SH-SY5Y (cell line): ENCODE results near the gene KCNJ5.

ENCODE experiments used
- GATA2 ChIP-seq: IDR thresholded peaks from 2 replicates; pipeline ENCODE4 v1.6.1; 2011; ENCODE audit warnings: mild to moderate bottlenecking, low read depth, low read length
- GATA3 ChIP-seq: IDR thresholded peaks from 2 replicates; pipeline ENCODE4 v1.6.1; 2011; ENCODE audit warnings: low read depth, mild to moderate bottlenecking, low read length, moderate library complexity

Gene KCNJ5

DNA sequence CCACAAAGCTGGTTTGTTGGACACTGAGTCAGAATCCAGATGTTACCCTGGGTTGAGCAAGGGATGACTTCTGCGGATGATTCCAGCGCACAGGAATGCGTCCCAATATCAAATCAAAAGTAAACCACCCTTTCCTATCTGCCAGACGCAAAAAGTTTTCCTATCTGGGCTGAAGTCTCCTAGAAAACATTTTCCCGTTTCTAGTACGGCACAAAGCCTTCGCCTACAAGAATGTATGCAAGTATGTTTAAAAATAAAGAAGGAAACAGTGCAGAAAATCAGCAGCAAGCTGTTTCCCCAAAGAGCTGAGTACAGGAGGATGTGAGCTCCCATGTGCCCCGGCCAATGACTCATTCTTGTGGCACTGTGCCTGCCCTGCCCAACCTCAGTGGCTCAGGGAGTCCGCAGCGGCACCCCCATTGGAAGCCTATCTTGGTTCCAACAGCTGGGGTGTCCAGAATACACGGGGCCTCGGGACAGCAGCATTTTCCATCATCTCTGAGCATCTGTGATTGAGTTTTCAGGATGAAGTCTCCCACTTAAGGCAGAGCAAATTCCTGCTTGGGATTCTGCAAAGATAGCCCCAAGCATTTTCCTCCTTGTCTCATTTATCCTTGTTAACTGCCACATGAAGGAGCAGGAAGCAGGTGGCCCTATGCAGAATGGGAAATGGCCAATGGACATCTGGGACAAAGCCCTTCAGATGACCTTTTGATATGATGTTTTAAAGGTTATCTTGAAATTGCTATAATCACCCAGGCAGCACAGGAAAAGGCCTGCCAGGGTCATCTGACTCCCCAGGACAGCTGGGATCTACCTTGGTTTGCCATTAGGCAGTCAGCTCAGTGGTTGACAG lies 17.5 kb downstream of the KCNJ5 start:
- TF ChIP-seq GATA3 (peak; percentile 37; the same call in 1 of the 2 replicates), GATA2 (peak; percentile 79)

DNA sequence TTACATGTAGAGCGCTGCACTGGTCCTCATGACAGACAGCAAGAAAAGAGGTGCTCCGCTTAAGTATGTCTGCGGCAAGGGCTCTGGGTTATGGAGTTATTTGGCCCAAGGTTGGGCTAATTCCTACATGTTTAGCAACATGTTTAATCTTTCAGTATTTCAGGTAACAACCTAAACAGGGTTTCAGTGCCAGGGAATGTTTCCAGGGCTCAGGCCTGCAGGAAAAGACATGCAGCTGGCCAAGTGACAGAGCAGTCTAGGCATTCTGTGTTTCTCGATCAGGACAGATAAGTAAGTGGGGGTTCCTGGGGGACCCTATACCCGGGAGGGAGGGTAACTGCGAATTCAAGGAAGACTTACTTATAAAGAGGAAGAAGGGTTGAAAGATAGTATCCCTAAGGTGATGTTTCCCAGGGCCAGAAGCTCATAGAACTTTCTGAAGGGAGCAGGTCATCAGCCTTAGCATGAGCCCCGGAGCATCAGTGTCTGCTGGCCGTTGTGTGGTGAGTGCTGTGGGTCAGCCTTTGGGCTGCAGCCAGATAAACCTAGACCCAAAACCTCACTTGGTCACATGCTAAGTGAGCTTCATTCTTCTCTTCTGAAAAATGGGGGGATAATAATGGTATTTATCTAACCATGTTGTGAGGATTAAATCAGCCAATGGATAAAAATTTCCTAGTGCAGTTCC lies 18.4 kb downstream of the KCNJ5 start:
- TF ChIP-seq GATA2 (no peak), GATA3 (no peak)

DNA sequence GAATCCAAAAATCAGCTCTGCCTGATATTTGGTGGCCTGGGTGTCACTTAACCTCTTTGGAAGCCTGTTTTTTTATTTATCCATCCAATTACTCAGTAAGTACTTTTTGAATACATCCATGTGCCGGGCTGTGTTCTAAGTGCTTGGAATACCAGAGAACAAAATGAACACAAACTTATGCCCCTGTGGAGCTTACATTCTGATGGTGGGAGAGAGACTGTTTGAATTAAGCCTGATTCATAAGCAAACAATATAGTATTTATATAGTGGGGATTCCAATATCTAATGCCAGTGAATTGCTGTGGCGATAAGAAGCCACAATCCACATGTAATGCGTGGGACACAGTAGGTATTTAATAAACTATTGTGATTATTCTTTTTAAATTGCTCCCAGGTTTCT lies 19.4 kb downstream of the KCNJ5 start:
- TF ChIP-seq GATA2 (no peak), GATA3 (no peak)

DNA sequence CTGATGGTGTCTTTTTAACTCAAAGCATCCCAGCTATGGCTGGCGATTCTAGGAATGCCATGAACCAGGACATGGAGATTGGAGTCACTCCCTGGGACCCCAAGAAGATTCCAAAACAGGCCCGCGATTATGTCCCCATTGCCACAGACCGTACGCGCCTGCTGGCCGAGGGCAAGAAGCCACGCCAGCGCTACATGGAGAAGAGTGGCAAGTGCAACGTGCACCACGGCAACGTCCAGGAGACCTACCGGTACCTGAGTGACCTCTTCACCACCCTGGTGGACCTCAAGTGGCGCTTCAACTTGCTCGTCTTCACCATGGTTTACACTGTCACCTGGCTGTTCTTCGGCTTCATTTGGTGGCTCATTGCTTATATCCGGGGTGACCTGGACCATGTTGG lies 20.1 kb downstream of the KCNJ5 start:
- TF ChIP-seq GATA2, result no peak
- no peak for TF ChIP-seq GATA3

DNA sequence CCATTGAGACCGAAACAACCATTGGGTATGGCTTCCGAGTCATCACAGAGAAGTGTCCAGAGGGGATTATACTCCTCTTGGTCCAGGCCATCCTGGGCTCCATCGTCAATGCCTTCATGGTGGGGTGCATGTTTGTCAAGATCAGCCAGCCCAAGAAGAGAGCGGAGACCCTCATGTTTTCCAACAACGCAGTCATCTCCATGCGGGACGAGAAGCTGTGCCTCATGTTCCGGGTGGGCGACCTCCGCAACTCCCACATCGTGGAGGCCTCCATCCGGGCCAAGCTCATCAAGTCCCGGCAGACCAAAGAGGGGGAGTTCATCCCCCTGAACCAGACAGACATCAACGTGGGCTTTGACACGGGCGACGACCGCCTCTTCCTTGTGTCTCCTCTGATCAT lies 20.5 kb downstream of the KCNJ5 start:
- no peak for TF ChIP-seq GATA3
- no peak for TF ChIP-seq GATA2

DNA sequence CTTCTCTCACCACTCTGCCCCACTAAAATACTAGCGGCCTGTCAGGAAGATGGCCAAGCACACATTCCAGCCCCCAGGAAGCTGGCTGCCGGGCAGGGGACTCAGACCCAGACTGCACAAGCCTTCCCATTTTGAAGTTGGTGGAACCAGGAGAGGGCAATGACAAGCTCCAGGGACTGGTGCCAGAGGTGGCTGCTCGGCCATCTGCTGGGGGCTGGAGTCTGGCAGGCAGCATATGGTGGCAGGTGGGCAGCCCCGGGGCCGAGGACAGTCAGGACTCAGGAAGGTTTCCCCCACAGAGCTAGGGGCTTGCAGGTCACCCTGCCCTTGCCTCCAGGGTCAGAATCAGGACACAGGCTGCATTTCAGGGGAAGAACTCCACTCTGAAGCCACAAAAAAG lies 22.6 kb downstream of the KCNJ5 start:
- TF ChIP-seq GATA3, result no peak

DNA sequence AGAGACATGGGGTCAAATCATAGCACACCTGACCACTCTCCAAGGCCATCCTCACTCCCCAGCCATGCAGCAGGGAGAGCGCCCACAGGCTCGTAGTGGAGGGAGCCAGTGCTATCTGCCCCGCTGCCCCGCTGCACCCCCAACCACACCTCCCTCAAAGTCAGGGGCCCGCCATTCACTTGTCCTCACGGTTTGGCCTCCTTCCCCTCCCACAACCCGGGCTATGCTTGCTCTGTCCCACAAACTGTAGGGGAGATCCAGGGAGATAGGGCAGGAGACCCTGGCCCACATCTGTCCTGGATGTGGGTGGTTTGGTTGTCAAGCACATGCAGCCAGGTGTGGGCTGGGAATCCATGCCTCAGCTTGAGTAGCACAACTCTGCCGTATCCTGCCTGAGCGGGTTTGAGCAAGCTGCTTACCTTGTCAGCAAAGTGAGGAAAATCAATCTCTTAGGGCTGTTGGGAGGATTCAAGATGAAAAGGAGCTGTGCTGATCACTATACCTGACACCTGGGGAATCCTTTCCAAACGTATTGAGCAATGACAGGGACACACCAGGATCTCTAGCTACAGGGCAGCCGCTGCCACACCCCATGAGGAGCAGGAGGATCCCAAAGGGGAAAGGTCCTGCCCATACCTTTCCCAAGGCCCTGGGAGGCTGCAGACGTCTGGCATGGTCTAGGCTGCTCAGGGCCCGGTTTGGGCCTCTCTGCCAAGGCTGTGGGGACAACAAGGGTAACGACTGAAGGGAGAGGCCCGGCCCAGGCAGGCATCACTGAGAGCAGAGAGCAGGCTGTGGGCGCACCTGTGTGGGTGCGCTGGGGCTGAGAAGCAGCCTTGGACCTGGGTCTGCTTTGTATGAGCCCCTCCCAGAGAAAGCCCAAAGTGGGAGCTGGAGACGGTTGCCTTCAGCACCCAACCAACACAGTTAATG lies 23.3 kb downstream of the KCNJ5 start:
- TF ChIP-seq GATA3, result no peak
- TF ChIP-seq GATA2, result no peak

DNA sequence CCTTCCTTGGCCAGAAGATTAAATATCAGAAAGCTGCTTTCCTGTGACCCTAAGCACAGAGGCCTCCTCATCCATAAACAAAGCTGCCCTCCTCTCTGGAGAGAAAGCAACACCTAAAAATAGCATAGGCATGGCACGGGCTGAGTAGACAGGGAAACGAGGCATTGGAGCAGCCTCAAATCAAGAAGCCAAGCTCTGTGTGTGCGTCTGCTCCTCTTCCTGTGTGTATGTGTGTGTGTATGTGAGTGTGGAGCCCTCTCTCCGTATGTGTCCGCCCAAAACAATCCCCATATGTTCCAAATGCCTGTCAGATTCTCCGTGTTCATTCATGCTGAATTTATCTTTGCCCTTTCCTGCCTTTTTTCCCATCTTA lies 24.0 kb downstream of the KCNJ5 start:
- TF ChIP-seq GATA2 (no peak), GATA3 (no peak)

DNA sequence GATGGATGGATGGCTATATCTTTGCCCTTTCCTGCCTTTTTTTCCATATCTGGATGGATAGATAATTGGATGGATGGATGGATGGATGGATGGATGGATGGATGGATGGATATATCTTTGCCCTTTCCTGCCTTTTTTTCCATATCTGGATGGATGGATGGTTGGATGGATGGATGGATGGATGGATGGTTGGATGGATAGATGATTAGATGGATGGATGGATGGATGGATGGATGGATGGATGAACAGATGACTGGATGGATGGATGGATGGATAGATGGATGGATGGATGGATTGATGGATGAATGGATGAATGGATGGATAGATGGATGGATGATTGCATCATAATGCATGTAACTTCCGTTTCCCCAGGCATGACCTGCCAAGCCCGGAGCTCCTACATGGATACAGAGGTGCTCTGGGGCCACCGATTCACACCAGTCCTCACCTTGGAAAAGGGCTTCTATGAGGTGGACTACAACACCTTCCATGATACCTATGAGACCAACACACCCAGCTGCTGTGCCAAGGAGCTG lies 24.9 kb downstream of the KCNJ5 start:
- TF ChIP-seq GATA3 (no peak), GATA2 (no peak)

DNA sequence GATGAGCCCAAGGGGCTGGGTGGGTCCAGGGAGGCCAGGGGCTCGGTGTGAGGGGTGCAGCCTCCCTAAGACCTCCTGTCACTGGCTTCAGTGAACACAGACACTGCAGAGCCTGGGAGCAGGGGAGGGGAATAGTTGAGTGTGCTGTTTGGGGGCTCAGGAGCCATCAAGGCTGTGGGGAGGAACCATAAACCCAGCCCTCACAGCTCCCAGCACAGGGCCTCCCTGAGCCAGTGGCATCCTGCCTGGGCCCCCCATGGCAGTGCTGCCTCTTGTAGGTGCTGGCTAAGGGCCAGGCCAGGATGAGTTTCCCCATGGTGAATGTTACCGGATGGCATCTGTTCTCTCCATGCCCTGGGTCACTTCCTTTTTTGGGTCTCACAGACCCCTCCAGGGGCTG lies 25.5 kb downstream of the KCNJ5 start:
- no peak for TF ChIP-seq GATA3
- TF ChIP-seq GATA2, result no peak

DNA sequence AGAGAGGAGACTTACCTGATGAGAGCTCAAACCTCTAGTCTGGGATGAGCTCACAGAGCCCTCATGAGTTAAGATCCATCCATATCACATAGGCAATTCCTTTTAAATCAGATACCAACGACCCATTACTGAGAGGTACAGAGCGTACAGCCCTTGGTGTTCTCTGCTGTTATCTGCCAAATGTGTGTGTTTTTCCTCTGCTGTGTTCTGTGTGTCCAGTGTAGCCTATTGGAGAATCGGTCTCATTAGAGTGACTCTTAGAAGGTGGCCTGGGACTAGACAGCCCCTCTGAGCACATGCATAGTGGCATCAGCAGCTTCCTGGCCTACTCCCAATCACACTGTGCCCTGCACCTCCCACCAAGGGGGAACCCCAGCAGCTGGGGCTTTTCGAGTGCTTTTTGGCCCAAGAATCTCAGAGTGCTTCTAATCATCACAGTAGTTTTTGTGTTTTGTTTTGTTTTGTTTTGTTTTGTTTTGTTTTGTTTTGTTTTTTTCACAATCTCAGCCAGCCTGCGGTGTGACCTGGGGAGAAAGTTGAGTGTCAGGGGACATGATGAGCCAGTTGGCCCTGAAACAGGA lies 26.1 kb downstream of the KCNJ5 start:
- no peak for TF ChIP-seq GATA2
- TF ChIP-seq GATA3, result no peak

DNA sequence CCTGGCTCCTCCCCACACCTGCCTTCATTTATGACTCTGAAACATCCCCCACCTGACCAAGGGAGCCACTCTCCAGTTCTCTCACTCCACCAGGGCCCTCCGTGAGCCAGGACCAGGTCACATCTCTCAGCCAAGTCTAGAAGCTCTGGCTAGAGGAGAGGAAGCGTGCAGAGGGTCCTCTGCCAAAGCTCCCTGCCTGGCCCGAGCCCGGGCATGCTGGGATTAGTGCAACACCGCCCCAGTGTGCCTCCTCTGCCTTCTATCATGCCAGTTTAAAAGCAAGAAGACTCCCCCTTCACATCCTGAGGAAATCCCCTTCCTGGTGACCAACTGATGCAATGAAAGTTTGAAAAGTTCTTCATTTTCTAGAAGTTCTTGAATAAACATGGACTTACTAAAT lies 28.1 kb downstream of the KCNJ5 start:
- TF ChIP-seq GATA2 (no peak), GATA3 (no peak)

DNA sequence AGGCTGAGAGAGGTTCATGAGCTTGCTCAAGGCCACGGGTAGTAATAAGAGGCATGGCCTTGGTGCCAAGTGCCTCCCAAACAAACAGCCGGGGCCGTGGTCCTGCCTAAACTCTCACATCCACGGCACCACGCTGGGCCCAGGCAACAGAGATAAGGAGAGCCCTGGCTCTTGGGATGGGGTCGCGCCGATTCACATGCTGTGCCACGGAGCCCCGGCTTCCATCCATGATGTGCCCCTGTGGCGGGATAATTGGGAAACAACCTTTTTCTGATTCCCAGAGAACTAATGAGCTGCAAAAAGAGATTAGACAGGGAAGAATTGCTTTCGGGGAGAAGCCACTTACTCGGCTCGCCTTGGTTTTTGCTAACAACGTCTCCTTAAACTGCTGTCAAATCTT lies 29.5 kb downstream of the KCNJ5 start:
- TF ChIP-seq GATA2, result no peak
- no peak for TF ChIP-seq GATA3

DNA sequence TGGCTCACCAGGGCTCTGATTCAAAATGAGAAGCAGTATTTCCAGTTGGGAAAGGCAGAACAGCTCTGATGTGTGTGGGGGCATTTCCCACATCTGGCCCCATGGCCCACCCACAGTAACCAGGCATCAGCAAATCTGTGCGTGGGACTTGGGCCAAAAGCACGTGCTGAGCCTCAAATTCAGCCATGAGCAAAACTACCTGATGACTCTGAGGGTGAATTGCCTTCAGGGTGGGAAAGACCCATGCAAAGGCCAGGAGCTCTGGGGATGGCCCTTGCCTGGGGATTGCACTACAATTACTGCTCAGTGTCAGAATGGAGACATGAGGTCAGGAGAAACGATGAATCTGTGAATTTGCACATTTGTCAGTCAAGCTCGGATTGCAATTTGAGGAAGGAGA lies 30.6 kb downstream of the KCNJ5 start:
- TF ChIP-seq GATA3, result no peak
